Left lung (tissue), 10 donors: ENCODE data around the gene SERTAD1. TPM values are rescaled to one million over a fixed set of nuclear protein-coding genes. Genes with fewer than 3 reads are reported as not detected.

Experiments used
- ATAC-seq: fragments of 200-7000 bp; cut with Tn5 transposase; one replicate; pipeline ENCODE4 v1.9.1; 2020; ENCODE audit warnings: moderate library complexity
- DNase-seq, 4 donors: peaks; one replicate each; pipeline ENCODE4 v3.0.0-alpha.2; 2013 to 2020
- H3K27ac ChIP-seq, 2 donors: fragments of 200-600 bp; sonication (generic) in 1 of 2; one replicate each; pipeline versions ENCODE4 v1.5.0 to v1.8.0; 2020 to 2021
- H3K27me3 ChIP-seq, 2 donors: fragments of 200-600 bp; sonication (generic) in 1 of 2; one replicate each; pipeline versions ENCODE4 v1.5.0 to v1.8.0; 2020 to 2021
- H3K36me3 ChIP-seq, 2 donors: fragments of 200-600 bp; sonication (generic) in 1 of 2; one replicate each; pipeline versions ENCODE4 v1.5.0 to v1.8.0; 2020 to 2021
- H3K4me1 ChIP-seq, 2 donors: fragments of 200-600 bp; one replicate each; pipeline ENCODE4 v1.8.0; 2021
- H3K4me3 ChIP-seq, 2 donors: fragments of 200-600 bp; sonication (generic) in 1 of 2; one replicate each; pipeline versions ENCODE4 v1.5.0 to v1.8.0; 2020 to 2021; ENCODE audit warnings: mild to moderate bottlenecking in 1 of 2
- H3K9me3 ChIP-seq, 2 donors: fragments of 200-600 bp; sonication (generic) in 1 of 2; one replicate each; pipeline versions ENCODE4 v1.5.0 to v1.8.0; 2020 to 2021
- CTCF ChIP-seq, 2 donors: fragments of 200-600 bp; sonication (generic) in 1 of 2; IDR thresholded peaks; one replicate each; pipeline versions ENCODE4 v1.5.0 to v1.8.0; 2021; ENCODE audit warnings: antibody characterized with exemption in 2 of 2
- intact Hi-C, 2 donors: fragments of 100-400 bp; cut with DNase I; formaldehyde crosslinking; loops; one replicate each; pipeline versions ENCODE4 v1.11.2 to v1.14.2; 2022
- polyA plus RNA-seq, 6 donors: library from polyadenylated mRNA; unstranded; fragments of 120-200 nt; gene quantifications; one replicate each; pipeline ENCODE4 v1.2.1, GENCODE V29; 2013; ENCODE audit not compliant: insufficient read length in 6 of 6
- total RNA-seq, 2 donors: library from RNA; stranded (reverse); fragmentation: NEBNext Ultra II Directional; extraction: Animal tissue kit (Norgen Biotek cat#: 25700); gene quantifications; one replicate each; pipeline ENCODE4 v1.2.1, GENCODE V29; 2021
- donor health status: DM: no; HTN: yes; CAD: no.
- donor health status: DM: no; HTN: no; CAD: no.

Gene SERTAD1
- total and polyA plus RNA-seq, 8 donors, result 4.3 to 17.5 (median 6.9) TPM

GRCh38 chr19:40452016-40452415, 26.2 kb upstream of the SERTAD1 start:
- Histone ChIP-seq H3K27me3 (no peaks in the 10 kb centered on the region), H3K4me3 (no peak overlapping the region), H3K9me3 (no peaks in the 10 kb centered on the region), H3K36me3 (peaks cover 0 to 81% of the 10 kb centered on the region in 2 donors), H3K4me1 (no peaks in the 10 kb centered on the region), H3K27ac (no peak overlapping the region)
- intact Hi-C loops, result no loop called here
- TF ChIP-seq CTCF (IDR thresholded peaks at IDR 0.05), result no peak
- ATAC-seq (no peak), DNase-seq (no peak)

- H3K4me3 ChIP-seq, result no peak overlapping the region
- DNase-seq (no peak), ATAC-seq (no peak)
- intact Hi-C loops, result no loop called here
- TF ChIP-seq CTCF (IDR thresholded peaks at IDR 0.05), result no peak
- no peaks in the 10 kb centered on the region for H3K4me1 ChIP-seq
- H3K9me3 ChIP-seq, result no peaks in the 10 kb centered on the region
- H3K27ac ChIP-seq, result no peak overlapping the region
- H3K27me3 ChIP-seq, result no peaks in the 10 kb centered on the region
- peaks cover 0 to 74% of the 10 kb centered on the region in 2 donors for H3K36me3 ChIP-seq
Observed at GRCh38 chr19:40450664-40451063, 24.9 kb upstream of the SERTAD1 start.

- TF ChIP-seq CTCF (IDR thresholded peaks at IDR 0.05), result no peak
- ATAC-seq (no peak), DNase-seq (no peak)
- intact Hi-C loops, result no loop called here
- Histone ChIP-seq H3K9me3 (no peaks in the 10 kb centered on the region), H3K27me3 (no peaks in the 10 kb centered on the region), H3K4me3 (no peak overlapping the region), H3K27ac (no peak overlapping the region), H3K36me3 (peaks cover 0 to 63% of the 10 kb centered on the region in 2 donors), H3K4me1 (peaks cover 0 to 6% of the 10 kb centered on the region in 2 donors)
Observed at GRCh38 chr19:40449506-40449905, 23.7 kb upstream of the SERTAD1 start.

GRCh38 chr19:40446263-40446784, 20.5 kb upstream of the SERTAD1 start:
- Histone ChIP-seq H3K27ac (no peak overlapping the region), H3K36me3 (peaks cover 0 to 51% of the 10 kb centered on the region in 2 donors)
- no peak for ATAC-seq

GRCh38 chr19:40445780-40446262, 20.0 kb upstream of the SERTAD1 start:
- Histone ChIP-seq H3K27me3 (no peaks in the 10 kb centered on the region), H3K27ac (no peak overlapping the region)

More at GRCh38 chr19:40446263-40446784, 20.5 kb upstream of the SERTAD1 start:
- Histone ChIP-seq H3K4me1 (peaks cover 7 to 21% of the 10 kb centered on the region in 2 donors), H3K27me3 (no peaks in the 10 kb centered on the region), H3K9me3 (no peaks in the 10 kb centered on the region), H3K4me3 (no peak overlapping the region)
- intact Hi-C loops, result no loop called here
- no peak for TF ChIP-seq CTCF (IDR thresholded peaks at IDR 0.05)
- DNase-seq, result no peak

More at GRCh38 chr19:40445780-40446262, 20.0 kb upstream of the SERTAD1 start:
- Histone ChIP-seq H3K9me3 (no peaks in the 10 kb centered on the region), H3K36me3 (peaks cover 0 to 51% of the 10 kb centered on the region in 2 donors), H3K4me3 (no peak overlapping the region), H3K4me1 (peaks cover 7 to 26% of the 10 kb centered on the region in 2 donors)
- ATAC-seq (no peak), DNase-seq (no peak)
- intact Hi-C loops, result no loop called here
- TF ChIP-seq CTCF (IDR thresholded peaks at IDR 0.05), result no peak
